HepG2 (cell line): ENCODE measurements around the gene ZNF574. TPM values are rescaled to one million over a fixed set of nuclear protein-coding genes. Genes with fewer than 3 reads are reported as not detected.

Source experiments
- ATAC-seq: fragments of 200-7000 bp; cut with Tn5 transposase; 3 replicates; pipeline ENCODE4 v1.9.1; 2020; ENCODE audit warnings: mild to moderate bottlenecking, moderate library complexity
- BruUV-seq: library from RNA; stranded (reverse); fragments of 400-500 nt; replicated peaks from 2 replicates; lab custom pipeline; 2021; lab: Mats Ljungman, UMichigan
- CTCF ChIA-PET: fragments of 300-600 bp; formaldehyde crosslinking; extraction: SDS; loops from one replicate; lab custom pipeline; 2021; ENCODE audit warnings: low total read pairs, inconsistent platforms, low intra/inter-chr PET ratio; lab: Yijun Ruan, JAX
- POLR2A ChIA-PET: fragments of 350-600 bp; sonication (Branson Sonifier 250); formaldehyde crosslinking; loops from one replicate; lab custom pipeline; 2020; ENCODE audit warnings: antibody characterized with exemption, inconsistent platforms; lab: Yijun Ruan, JAX
- DNase-seq: peaks from one replicate; pipeline ENCODE4 v3.0.0-alpha.2; 2015; ENCODE audit warnings: low spot score
- FAIRE-seq: peaks from 3 replicates; lab custom pipeline; 2011; peaks lifted over from hg19 to GRCh38; lab: Jason Lieb, UNC
- H2AFZ ChIP-seq: one replicate; pipeline ENCODE4 v1.6.1; 2011; ENCODE audit warnings: low read length, inconsistent platforms
- H3K27ac ChIP-seq: fragments of 300-600 bp; 3 replicates; pipeline ENCODE4 v1.8.0; 2011; ENCODE audit warnings: mixed run types, mild to moderate bottlenecking, mixed read lengths, low read length, inconsistent platforms; ENCODE audit not compliant: insufficient read depth; ENCODE audit errors: extremely low read length
- H3K27me3 ChIP-seq, 2 experiments: fragments of 200-600 bp in 1 of 2; 2 replicates in 1 of 2; 3 replicates in 1 of 2; pipeline versions ENCODE4 v1.6.0 to v1.8.0; 2011; ENCODE audit warnings: low read length in 2 of 2, mild to moderate bottlenecking in 2 of 2, moderate library complexity in 2 of 2, inconsistent platforms in 1 of 2; ENCODE audit not compliant: insufficient read depth in 2 of 2, control insufficient read depth in 1 of 2
- H3K36me3 ChIP-seq, 2 experiments: fragments of 200-600 bp in 1 of 2; replicated peaks in 1 of 2; 2 replicates in 1 of 2; 3 replicates in 1 of 2; pipeline versions ENCODE4 v1.5.1 to v1.8.0; 2011; ENCODE audit warnings: low read length in 2 of 2, inconsistent platforms in 1 of 2; ENCODE audit not compliant: insufficient read depth in 2 of 2, control insufficient read depth in 1 of 2
- H3K4me1 ChIP-seq: 2 replicates; pipeline ENCODE4 v1.5.1; 2012; ENCODE audit warnings: low read length, inconsistent platforms; ENCODE audit not compliant: insufficient read depth
- H3K4me2 ChIP-seq: 2 replicates; pipeline ENCODE4 v1.6.0; 2011; ENCODE audit warnings: low read depth, low read length, inconsistent platforms
- H3K4me3 ChIP-seq, 3 experiments: fragments of 200-600 bp in 1 of 3; sonication (generic), shearing (Covaris generic) in 1 of 3; replicated peaks in 1 of 3; 2 replicates each; pipeline ENCODE4 v1.5.1; 2011 to 2016; ENCODE audit warnings: low read length in 3 of 3, inconsistent platforms in 2 of 3, low read depth in 2 of 3, mild to moderate bottlenecking in 2 of 3, control low read depth in 1 of 3, mixed read lengths in 1 of 3; ENCODE audit not compliant: insufficient read depth in 1 of 3
- H3K79me2 ChIP-seq: one replicate; pipeline ENCODE4 v1.6.1; 2011; ENCODE audit warnings: low read length, inconsistent platforms; ENCODE audit not compliant: insufficient read depth
- H3K9ac ChIP-seq: 2 replicates; pipeline ENCODE4 v1.6.0; 2011; ENCODE audit warnings: mild to moderate bottlenecking, low read depth, low read length, inconsistent platforms; ENCODE audit not compliant: insufficient read depth
- H3K9me3 ChIP-seq: 2 replicates; pipeline ENCODE4 v1.5.1; 2012; ENCODE audit warnings: mild to moderate bottlenecking, low read length
- H4K20me1 ChIP-seq: 2 replicates; pipeline ENCODE4 v1.6.0; 2011; ENCODE audit warnings: inconsistent platforms, mild to moderate bottlenecking, low read length, moderate library complexity; ENCODE audit not compliant: insufficient read depth
- ATF1 ChIP-seq: IDR thresholded peaks from 2 replicates; pipeline ENCODE4 v1.6.1; 2016; ENCODE audit warnings: mild to moderate bottlenecking, control low read depth
- GABPA ChIP-seq, 2 experiments: IDR thresholded peaks; 2 replicates each; pipeline ENCODE4 v1.6.1; 2011 to 2016; ENCODE audit warnings: low read depth in 2 of 2, low read length in 1 of 2, missing biosample characterization in 1 of 2, missing genetic modification characterization in 1 of 2
- GLI4 ChIP-seq: sonication (generic); formaldehyde crosslinking; IDR thresholded peaks from 2 replicates; pipeline ENCODE4 v1.5.1; 2020; ENCODE audit warnings: missing genetic modification reagents, mild to moderate bottlenecking, moderate library complexity, borderline replicate concordance
- MAFF ChIP-seq: IDR thresholded peaks from 2 replicates; pipeline ENCODE4 v1.6.1; 2011; ENCODE audit warnings: low read depth, low read length, improper control_type of control experiment
- MBD4 ChIP-seq: IDR thresholded peaks from 2 replicates; pipeline ENCODE4 v1.6.1; 2012; ENCODE audit warnings: low read length, inconsistent platforms, borderline replicate concordance
- NFE2 ChIP-seq: sonication (generic); formaldehyde crosslinking; IDR thresholded peaks from 2 replicates; pipeline ENCODE4 v1.4.0; 2020; ENCODE audit warnings: missing genetic modification reagents
- SAFB2 ChIP-seq: sonication (generic); formaldehyde crosslinking; IDR thresholded peaks from 2 replicates; pipeline ENCODE4 v1.5.1; 2020; ENCODE audit warnings: missing genetic modification reagents, low read depth, mild to moderate bottlenecking, borderline replicate concordance
- SOX13 ChIP-seq, 3 experiments: fragments of 450-650 bp in 1 of 3; sonication (generic) in 1 of 3; formaldehyde crosslinking in 1 of 3; IDR thresholded peaks in 2 of 3; conservative IDR thresholded peaks in 1 of 3; 2 replicates each; pipeline versions ENCODE4 v1.5.0 to v1.6.1; 2016 to 2020; ENCODE audit warnings: antibody characterized with exemption in 1 of 3, mild to moderate bottlenecking in 1 of 3, missing compliant biosample characterization in 1 of 3, missing genetic modification reagents in 1 of 3, moderate library complexity in 1 of 3
- U2AF2 ChIP-seq: fragments of 200-400 bp; formaldehyde crosslinking; IDR thresholded peaks from 2 replicates; pipeline ENCODE4 v1.6.1; 2017; ENCODE audit warnings: low read depth, mild to moderate bottlenecking, low read length
- ZNF143 ChIP-seq: sonication (generic); formaldehyde crosslinking; IDR thresholded peaks from 2 replicates; pipeline ENCODE4 v1.4.0; 2020; ENCODE audit warnings: missing genetic modification reagents
- ZNF235 ChIP-seq: sonication (generic); formaldehyde crosslinking; IDR thresholded peaks from 2 replicates; pipeline ENCODE4 v1.8.1; 2023; ENCODE audit warnings: mild to moderate bottlenecking, missing genetic modification reagents, borderline replicate concordance
- ZNF281 ChIP-seq: sonication (generic); formaldehyde crosslinking; IDR thresholded peaks from 2 replicates; pipeline ENCODE4 v1.4.0; 2020; ENCODE audit warnings: missing genetic modification reagents, borderline replicate concordance
- WGBS: methylation state at CpG from one replicate; pipeline ENCODE4 v1.1.6; 2017; ENCODE audit warnings: low lambda C conversion rate; 5-methylcytosine and 5-hydroxymethylcytosine counted together
- in situ Hi-C: cut with HindIII; loops from 2 replicates; pipeline ENCODE4 v1.10.0; 2017; ENCODE audit warnings: low pct_unique_long_range_greater_than_20kb; ENCODE audit not compliant: extremely low pct_ligation_motif_present
- intact Hi-C: fragments of 100-400 bp; cut with micrococcal nuclease; formaldehyde crosslinking; loops from one replicate; pipeline ENCODE4 v1.10.0; 2022; ENCODE audit not compliant: unreplicated experiment
- polyA plus RNA-seq, 8 experiments: library from polyadenylated mRNA; depleted of rRNA in 3 of 8; stranded (reverse) in 7 of 8; unstranded in 1 of 8; fragments of >200 nt; fragmentation: Illumina TruSeq in 4 of 8; extraction: Trizol in 4 of 8; gene quantifications; 2 replicates each; pipeline versions ENCODE4 v1.2.1 to v1.2.3, GENCODE V29; 2011 to 2016; ENCODE audit warnings: low read depth in 4 of 8, missing spikeins in 1 of 8, mixed read lengths in 1 of 8; ENCODE audit not compliant: insufficient read depth in 1 of 8
- total RNA-seq, 5 experiments: library from RNA; depleted of rRNA; stranded (reverse); fragments of >200 nt; fragmentation: Illumina TruSeq; extraction: Trizol; gene quantifications; 2 replicates each; pipeline ENCODE4 v1.2.3, GENCODE V29; 2016; ENCODE audit warnings: low read depth in 1 of 5
- TF ChIP-seq, protein P1 (sequence below): fragments of 450-650 bp; IDR thresholded peaks from 2 replicates; pipeline ENCODE4 v1.6.1; 2016

The ZNF574 gene
- total and polyA plus RNA-seq, 2 of the 13 experiments (the other 11 are each of a cell fraction or from before 2014, with no cell fraction given): 7.7 to 7.9 TPM

DNA sequence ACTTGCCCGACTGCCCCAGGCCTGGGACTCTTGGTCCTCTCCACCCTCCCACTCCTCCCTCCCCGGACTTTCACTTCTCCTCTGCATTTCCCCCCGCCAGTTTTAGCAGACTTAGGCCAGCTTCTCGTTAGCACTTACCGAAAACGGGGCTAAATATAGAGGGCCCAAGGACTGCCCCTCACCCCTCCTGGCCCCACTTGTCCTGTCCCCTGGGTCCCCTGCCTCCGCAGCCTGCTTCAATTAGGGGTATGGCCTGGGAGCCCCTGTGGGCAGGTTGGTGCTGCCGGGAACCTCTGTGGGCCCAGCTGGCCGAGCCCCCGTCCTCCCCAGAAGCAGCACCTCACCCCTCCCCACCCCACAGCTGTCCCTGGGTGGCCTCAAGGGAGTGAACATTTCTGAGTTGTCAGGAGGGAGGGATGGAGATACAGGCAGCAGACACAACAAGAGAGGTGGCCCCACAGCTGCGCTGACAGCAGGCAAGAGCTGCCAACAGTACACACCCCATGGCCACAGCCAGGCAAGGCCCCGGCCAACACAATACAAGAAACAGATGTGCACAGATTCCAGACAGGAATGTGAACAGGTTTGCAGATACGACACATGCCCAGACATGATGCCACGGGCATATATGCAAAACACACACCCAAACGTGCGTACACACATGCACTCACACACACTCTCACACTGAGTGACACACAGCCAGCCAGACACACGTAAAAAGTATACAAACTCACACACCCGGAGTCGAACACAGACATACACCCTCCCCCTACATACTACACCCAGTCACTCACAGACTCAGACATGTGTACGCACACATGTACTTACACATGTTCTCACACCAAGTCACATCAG is 53.7 kb downstream of the ZNF574 start:
- H4K20me1 ChIP-seq: peaks cover 3% of the 10 kb centered on the region; the same call in 1 of the 2 replicates
- H3K9ac ChIP-seq: no peak overlapping the region
- H3K4me3 ChIP-seq: no peak overlapping the region
- BruUV-seq: no TSS peak
- DNase-seq (no peak), FAIRE-seq (no peak), ATAC-seq (no peak)
- no peak overlapping the region for H2AFZ ChIP-seq
- H3K79me2 ChIP-seq: no peaks in the 10 kb centered on the region
- POLR2A ChIA-PET: no interaction called here
- CTCF ChIA-PET: no interaction called here
- in situ Hi-C loops: loop anchor here (5.0 kb wide), 2 partner anchors 58 to 163 kb away; no protein-coding TSS in a partner anchor
- H3K9me3 ChIP-seq: no peaks in the 10 kb centered on the region
- TF ChIP-seq, protein P1, sequence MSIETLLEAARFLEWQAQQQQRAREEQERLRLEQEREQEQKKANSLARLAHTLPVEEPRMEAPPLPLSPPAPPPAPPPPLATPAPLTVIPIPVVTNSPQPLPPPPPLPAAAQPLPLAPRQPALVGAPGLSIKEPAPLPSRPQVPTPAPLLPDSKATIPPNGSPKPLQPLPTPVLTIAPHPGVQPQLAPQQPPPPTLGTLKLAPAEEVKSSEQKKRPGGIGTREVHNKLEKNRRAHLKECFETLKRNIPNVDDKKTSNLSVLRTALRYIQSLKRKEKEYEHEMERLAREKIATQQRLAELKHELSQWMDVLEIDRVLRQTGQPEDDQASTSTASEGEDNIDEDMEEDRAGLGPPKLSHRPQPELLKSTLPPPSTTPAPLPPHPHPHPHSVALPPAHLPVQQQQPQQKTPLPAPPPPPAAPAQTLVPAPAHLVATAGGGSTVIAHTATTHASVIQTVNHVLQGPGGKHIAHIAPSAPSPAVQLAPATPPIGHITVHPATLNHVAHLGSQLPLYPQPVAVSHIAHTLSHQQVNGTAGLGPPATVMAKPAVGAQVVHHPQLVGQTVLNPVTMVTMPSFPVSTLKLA: peak; percentile 63
- no peak for TF ChIP-seq ZNF235 (CRISPR knock-in tag)
- no peak for TF ChIP-seq ZNF143
- H3K27me3 ChIP-seq: peaks cover 11 to 58% of the 10 kb centered on the region in 2 experiments
- H3K36me3 ChIP-seq: no peaks in the 10 kb centered on the region
- no peak overlapping the region for H3K27ac ChIP-seq
- H3K4me1 ChIP-seq: no peaks in the 10 kb centered on the region
- no peak overlapping the region for H3K4me2 ChIP-seq
- intact Hi-C loops: loop anchor here (5.0 kb wide), 1 partner anchor 273 kb away; no protein-coding TSS in a partner anchor
- WGBS: 21% methylated on average over 13 of the region's 20 CpGs

GRCh38 chr19:42130254-42130573 is 54.2 kb downstream of the ZNF574 start:
- no peak for FAIRE-seq
- H2AFZ ChIP-seq: no peak overlapping the region
- intact Hi-C loops: loop anchor here (5.0 kb wide), 1 partner anchor 272 kb away; no protein-coding TSS in a partner anchor
- TF ChIP-seq ATF1 (CRISPR knock-in tag) (no peak), SAFB2 (no peak), SOX13 (IDR thresholded peaks at IDR 0.05) (no peak), SOX13 (CRISPR knock-in tag; conservative IDR thresholded peaks at IDR 0.05 in 1 of 2, IDR thresholded peaks at IDR 0.05 in 1 of 2) (no peak), GABPA (IDR thresholded peaks at IDR 0.05; ENCODE audit: low read depth, low read length) (no peak), GABPA (CRISPR knock-in tag; IDR thresholded peaks at IDR 0.05; ENCODE audit: low read depth) (no peak), MBD4 (no peak), ZNF281 (CRISPR knock-in tag) (no peak), U2AF2 (no peak), NFE2 (CRISPR knock-in tag) (no peak), MAFF (no peak), GLI4 (CRISPR knock-in tag) (no peak)

More at GRCh38 chr19:42130254-42130573, 54.2 kb downstream of the ZNF574 start:
- no peaks in the 10 kb centered on the region for H3K79me2 ChIP-seq
- no TSS peak for BruUV-seq
- in situ Hi-C loops: loop anchor here (5.0 kb wide), 2 partner anchors 57 to 162 kb away; no protein-coding TSS in a partner anchor
- ATAC-seq (no peak), DNase-seq (no peak)
- peaks cover 3% of the 10 kb centered on the region; the same call in 1 of the 2 replicates for H4K20me1 ChIP-seq
- no peak overlapping the region for H3K27ac ChIP-seq
- ChIA-PET CTCF (no interaction called here), POLR2A (no interaction called here)
- H3K4me1 ChIP-seq: no peaks in the 10 kb centered on the region
- no peaks in the 10 kb centered on the region for H3K36me3 ChIP-seq
- no peak overlapping the region for H3K4me2 ChIP-seq
- no peaks in the 10 kb centered on the region for H3K9me3 ChIP-seq
- H3K4me3 ChIP-seq: no peak overlapping the region
- no peak overlapping the region for H3K9ac ChIP-seq
- peaks cover 12 to 60% of the 10 kb centered on the region in 2 experiments for H3K27me3 ChIP-seq
